ENCODE measurements around the gene BORCS6.

GRCh38 chr17:8206536-8206935 lies 16.6 kb upstream of the BORCS6 start:
- TF ChIP-seq, protein P1, sequence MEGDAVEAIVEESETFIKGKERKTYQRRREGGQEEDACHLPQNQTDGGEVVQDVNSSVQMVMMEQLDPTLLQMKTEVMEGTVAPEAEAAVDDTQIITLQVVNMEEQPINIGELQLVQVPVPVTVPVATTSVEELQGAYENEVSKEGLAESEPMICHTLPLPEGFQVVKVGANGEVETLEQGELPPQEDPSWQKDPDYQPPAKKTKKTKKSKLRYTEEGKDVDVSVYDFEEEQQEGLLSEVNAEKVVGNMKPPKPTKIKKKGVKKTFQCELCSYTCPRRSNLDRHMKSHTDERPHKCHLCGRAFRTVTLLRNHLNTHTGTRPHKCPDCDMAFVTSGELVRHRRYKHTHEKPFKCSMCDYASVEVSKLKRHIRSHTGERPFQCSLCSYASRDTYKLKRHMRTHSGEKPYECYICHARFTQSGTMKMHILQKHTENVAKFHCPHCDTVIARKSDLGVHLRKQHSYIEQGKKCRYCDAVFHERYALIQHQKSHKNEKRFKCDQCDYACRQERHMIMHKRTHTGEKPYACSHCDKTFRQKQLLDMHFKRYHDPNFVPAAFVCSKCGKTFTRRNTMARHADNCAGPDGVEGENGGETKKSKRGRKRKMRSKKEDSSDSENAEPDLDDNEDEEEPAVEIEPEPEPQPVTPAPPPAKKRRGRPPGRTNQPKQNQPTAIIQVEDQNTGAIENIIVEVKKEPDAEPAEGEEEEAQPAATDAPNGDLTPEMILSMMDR (IDR thresholded peaks at IDR 0.05): no peak
- TF ChIP-seq POLR2AphosphoS5 (IDR thresholded peaks at IDR 0.05; ENCODE audit: low read depth, low read length) (no peak), SIN3A (IDR thresholded peaks at IDR 0.05; ENCODE audit: borderline replicate concordance, insufficient read depth, low read depth, low read length) (no peak)
- TF ChIP-seq, protein P2, sequence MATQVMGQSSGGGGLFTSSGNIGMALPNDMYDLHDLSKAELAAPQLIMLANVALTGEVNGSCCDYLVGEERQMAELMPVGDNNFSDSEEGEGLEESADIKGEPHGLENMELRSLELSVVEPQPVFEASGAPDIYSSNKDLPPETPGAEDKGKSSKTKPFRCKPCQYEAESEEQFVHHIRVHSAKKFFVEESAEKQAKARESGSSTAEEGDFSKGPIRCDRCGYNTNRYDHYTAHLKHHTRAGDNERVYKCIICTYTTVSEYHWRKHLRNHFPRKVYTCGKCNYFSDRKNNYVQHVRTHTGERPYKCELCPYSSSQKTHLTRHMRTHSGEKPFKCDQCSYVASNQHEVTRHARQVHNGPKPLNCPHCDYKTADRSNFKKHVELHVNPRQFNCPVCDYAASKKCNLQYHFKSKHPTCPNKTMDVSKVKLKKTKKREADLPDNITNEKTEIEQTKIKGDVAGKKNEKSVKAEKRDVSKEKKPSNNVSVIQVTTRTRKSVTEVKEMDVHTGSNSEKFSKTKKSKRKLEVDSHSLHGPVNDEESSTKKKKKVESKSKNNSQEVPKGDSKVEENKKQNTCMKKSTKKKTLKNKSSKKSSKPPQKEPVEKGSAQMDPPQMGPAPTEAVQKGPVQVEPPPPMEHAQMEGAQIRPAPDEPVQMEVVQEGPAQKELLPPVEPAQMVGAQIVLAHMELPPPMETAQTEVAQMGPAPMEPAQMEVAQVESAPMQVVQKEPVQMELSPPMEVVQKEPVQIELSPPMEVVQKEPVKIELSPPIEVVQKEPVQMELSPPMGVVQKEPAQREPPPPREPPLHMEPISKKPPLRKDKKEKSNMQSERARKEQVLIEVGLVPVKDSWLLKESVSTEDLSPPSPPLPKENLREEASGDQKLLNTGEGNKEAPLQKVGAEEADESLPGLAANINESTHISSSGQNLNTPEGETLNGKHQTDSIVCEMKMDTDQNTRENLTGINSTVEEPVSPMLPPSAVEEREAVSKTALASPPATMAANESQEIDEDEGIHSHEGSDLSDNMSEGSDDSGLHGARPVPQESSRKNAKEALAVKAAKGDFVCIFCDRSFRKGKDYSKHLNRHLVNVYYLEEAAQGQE (IDR thresholded peaks at IDR 0.05; ENCODE audit: insufficient read depth in 1 of 2, low read depth in 2 of 2, low read length in 1 of 2): no peak

Measured in Panc1 (cell line).